GM19023 (cell line): ENCODE results near the gene BRD4.
"Not testable (repeated sequence)": the region's sequence is repeated elsewhere in the genome, so short reads cannot be mapped to it uniquely, and the experiment has no call there.

Experiments used
- ATAC-seq: cut with Tn5 transposase; IDR thresholded peaks from one replicate; pipeline ENCODE4 v1.9.1; 2021; ENCODE audit warnings: mild to moderate bottlenecking, moderate library complexity; ENCODE audit not compliant: unreplicated experiment

Gene BRD4

GRCh38 chr19:15363048-15363447 lies 30.7 kb upstream of the BRD4 start:
- not testable (repeated sequence) for ATAC-seq

GRCh38 chr19:15360015-15360414 lies 27.7 kb upstream of the BRD4 start:
- ATAC-seq: not testable (repeated sequence)

GRCh38 chr19:15358918-15359317 lies 26.6 kb upstream of the BRD4 start:
- ATAC-seq: no peak

GRCh38 chr19:15357906-15358305 lies 25.6 kb upstream of the BRD4 start:
- ATAC-seq: no peak

DNA sequence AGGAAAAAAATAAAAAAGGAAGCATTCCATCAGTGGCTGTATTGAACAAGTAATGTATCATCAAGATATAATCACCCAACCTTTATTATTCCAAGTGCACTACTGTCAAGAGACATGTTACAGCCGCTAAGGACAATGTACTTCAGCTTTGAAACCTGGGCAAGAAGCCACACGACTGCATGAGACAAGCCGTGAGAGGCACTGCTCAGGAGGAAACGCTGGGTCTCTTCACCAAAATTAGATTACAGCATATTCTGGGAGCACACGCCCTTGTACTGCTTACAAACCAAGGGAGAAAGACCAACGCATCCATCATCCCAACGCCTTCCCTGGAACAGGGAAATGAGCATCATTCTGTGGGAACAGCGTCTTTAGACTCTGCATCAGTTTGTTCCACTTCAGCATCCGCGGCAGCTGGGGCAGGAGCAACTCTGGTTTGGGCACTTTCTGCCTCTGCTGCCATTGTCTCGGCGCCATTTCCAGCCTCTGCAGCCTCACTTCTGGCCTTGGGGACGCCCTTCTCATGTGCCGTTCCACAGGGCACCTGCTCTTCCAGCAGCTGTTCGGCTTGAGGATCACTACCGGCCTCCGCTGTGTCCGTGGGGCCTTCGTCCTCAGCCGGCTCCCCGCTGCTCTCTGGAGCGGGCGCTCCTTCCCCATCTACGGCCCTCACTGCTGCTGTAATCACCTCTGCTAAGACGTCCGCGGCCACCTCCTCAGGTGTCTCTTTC lies 22.4 kb upstream of the BRD4 start:
- ATAC-seq: no peak

- ATAC-seq: no peak
These were observed 21.6 kb upstream of the BRD4 start for GRCh38 chr19:15353908-15354307.

GRCh38 chr19:15352535-15352934 lies 20.2 kb upstream of the BRD4 start:
- not testable (repeated sequence) for ATAC-seq

GRCh38 chr19:15341328-15341727 lies 9.0 kb upstream of the BRD4 start:
- not testable (repeated sequence) for ATAC-seq

DNA sequence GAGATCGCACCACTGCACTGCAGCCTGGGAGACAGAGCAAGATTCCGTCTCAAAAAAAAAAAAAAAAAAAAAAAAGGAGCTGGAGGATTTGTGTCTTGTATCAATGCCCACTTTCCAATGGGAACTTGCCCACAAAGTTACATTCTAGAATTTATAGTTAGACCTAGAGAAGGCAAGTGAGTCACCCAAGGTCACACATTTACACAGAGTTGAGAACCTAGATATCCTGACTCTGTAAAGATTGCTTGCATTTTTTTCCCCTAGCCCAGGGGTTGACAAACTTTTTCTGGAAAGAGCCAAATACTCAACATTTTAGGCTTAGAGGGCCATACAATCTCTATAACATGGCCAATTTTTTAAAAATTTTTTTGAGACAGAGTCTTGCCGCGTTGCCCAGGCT lies 7.7 kb upstream of the BRD4 start:
- no peak for ATAC-seq

DNA sequence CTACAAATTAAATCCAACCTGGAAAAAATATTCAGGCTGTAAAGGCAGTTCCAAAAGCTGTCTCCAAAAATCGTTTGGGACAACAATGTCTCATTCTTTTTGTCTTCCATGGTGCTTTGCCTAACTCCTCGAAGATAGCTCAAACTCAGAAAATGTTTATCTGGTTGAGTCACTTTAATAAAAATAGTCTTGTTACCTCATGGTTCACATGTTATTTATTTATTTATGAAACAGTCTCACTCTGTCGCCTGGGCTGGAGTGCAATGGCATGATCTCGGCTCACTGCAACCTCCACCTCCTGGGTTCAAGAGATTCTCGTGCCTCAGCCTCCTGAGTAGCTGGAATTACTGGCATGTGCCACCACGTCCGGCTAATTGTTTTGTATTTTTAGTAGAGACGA lies 4.9 kb upstream of the BRD4 start:
- no peak for ATAC-seq

DNA sequence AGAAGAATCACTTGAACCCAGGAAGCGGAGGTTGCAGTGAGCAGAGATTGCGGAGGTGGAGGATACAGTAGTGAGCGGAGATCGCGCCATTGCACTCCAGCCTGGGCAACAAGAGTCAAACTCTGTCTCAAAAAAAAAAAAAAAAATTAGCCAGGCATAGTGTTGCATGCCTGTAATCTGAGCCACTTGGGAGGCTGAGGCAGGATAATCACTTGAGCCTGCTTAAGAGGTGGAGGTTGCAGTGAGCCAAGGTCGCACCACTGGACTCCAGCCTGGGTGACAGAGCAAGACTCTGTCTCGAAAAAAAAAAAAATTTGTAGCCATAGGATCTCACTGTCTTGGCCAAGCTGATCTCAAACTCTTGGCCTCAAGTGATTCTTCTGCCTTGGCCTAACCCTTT lies 3.7 kb upstream of the BRD4 start:
- not testable (repeated sequence) for ATAC-seq

GRCh38 chr19:15331419-15332310 lies 674 bp downstream of the BRD4 start:
- peak; percentile 37 for ATAC-seq

DNA sequence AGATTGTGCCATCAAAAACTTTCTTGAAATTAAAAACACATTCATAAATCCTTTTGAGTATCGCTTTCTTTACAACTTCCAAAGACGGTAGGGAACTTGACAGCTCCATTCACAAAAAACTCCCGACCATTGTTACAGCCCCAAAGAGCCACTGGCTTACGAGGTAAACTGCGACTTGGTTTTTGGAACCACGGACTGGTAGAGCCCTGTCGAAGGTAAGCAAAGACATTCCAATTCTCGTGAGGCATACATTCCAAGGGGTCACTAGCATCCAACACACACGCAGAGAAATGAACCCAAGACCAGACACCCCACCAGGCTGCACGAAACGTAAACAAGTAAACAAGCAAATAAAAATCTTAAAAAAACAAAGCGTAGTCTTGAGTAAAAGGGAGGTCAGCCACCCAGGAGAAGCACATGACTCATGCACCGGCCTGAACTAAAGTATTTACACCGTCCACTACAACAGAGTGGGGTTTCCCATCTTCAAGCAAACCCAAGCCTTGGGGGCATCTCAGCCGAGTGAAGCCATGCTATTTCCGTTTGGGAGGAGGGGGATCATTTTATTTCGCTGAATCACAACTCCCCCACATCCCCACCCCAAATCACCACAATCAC lies 1.4 kb downstream of the BRD4 start:
- ATAC-seq: no peak

- ATAC-seq: no peak
These were observed 4.0 kb downstream of the BRD4 start for GRCh38 chr19:15328312-15328711.

DNA sequence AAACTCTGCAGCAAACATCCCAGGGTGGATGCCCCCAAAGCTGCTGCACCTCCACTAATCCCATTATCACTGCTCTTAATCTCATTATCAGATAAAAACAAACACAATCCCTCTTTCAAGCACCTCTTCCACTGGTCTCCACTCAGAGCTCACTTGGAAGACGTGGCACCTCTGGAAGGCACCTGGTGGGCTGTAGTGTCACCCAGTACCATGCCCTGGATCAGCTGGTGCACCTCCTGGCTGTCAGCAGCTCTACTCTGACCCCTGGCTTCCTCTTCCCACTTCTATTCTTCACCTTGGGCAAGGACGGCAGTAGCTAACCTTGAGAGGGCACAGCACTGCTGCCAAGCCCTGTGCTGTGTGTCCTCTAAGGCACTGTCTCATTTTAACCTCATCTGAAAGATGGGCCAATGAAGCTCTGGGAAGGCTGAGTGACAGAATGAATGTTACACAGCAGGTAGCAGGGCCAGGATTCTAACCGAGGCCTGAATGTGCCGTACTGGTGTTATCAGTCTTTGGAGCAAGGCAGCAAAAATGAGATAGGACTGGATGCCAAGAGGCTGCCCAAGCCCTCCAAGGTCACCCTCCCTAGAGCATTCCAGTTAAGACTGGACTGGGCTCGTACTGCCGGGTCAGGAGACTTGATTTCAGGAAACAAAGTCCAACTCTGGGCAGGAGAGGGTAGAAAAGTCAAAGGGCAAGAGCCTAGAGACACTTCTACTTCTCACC lies 7.4 kb downstream of the BRD4 start:
- no peak for ATAC-seq

DNA sequence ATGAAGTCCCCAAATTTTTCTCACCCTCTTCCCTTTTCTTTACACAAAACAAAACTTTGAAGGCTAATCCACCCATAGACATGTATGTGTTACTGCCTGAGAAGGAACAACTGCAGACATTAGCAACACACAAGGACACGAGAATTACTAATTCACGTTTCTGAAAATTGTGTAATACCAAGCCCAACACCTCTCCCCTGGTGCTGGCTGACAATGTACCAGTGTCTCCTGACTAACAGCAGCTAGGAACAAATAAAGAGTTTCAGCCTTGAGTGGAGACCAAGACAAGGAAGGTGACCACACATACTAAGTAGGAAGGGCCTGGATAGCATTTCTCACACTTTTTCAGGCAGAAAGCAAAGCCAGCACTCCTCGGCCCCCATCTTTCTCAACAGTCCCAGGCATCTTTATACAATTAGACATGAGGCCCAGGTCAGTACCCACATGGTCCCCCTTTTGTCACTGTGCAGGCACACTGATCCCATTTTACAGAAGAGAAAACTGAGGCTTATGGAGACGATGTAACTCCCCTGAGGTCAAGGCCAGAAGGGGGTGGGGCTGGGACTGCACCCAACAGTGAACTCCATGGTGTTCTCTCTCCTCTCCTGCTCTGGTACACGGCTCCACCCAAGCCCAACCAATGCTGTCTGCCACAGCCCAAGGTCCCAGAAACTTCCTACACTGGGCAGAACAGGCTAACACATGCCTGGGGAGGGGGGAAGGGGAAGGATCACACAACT lies 8.7 kb downstream of the BRD4 start:
- ATAC-seq: no peak

DNA sequence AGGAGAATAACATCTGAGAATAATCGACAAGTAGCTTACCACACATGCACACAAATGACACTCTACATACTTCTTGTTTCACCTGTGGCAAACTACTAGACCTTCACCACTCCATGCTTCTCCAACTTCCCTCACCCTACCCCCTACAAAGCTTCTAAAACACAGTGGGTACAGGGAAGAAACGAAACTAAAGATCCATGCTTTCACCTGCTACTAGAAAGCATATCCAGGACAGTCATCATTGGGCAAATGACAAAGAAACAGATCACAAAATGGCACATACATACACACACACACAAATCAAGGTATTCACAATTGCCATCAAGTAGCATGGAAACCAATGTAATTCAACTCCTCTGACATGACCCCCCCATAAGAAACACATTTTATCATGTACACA lies 10.6 kb downstream of the BRD4 start:
- ATAC-seq: no peak

GRCh38 chr19:15320116-15320515 lies 12.2 kb downstream of the BRD4 start:
- no peak for ATAC-seq

DNA sequence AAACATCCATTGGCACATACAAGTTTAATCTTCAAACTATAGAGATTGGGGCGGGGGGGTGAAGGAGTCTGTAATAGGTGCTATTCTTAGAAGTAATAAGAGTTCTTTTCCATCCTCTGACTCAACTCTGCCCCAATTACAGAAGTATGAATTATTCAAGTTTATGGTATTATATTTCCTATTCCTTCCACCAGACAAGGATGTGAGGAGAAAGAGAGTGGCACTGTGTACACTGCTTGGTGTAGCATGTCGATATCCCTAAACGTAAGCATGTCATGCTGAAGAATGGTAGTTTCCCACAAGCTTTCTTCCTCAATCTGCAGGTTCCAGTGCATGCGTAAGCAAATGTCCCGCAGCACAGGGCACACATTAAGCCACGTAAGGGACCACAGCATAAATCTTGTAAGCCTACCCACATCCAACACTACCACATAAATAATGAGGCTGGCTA lies 14.1 kb downstream of the BRD4 start:
- ATAC-seq: no peak

GRCh38 chr19:15317392-15318071 lies 14.8 kb downstream of the BRD4 start:
- ATAC-seq: no peak
